Measurements from ENCODE around the gene FAXDC2. TPM values are rescaled to one million over a fixed set of nuclear protein-coding genes. Genes with fewer than 3 reads are reported as not detected.

The FAXDC2 gene, protein sequence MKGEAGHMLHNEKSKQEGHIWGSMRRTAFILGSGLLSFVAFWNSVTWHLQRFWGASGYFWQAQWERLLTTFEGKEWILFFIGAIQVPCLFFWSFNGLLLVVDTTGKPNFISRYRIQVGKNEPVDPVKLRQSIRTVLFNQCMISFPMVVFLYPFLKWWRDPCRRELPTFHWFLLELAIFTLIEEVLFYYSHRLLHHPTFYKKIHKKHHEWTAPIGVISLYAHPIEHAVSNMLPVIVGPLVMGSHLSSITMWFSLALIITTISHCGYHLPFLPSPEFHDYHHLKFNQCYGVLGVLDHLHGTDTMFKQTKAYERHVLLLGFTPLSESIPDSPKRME
- total RNA-seq (11.3 and 20.6 TPM in 2 replicates), polyA plus RNA-seq (5.9 and 11.9 TPM in 2 replicates), polyA minus RNA-seq (ENCODE audit: low replicate concordance) (8.9 and 23.4 TPM in 2 replicates)
- 5.3 and 9.5 TPM in 2 replicates for polyA plus RNA-seq (2012)

DNA sequence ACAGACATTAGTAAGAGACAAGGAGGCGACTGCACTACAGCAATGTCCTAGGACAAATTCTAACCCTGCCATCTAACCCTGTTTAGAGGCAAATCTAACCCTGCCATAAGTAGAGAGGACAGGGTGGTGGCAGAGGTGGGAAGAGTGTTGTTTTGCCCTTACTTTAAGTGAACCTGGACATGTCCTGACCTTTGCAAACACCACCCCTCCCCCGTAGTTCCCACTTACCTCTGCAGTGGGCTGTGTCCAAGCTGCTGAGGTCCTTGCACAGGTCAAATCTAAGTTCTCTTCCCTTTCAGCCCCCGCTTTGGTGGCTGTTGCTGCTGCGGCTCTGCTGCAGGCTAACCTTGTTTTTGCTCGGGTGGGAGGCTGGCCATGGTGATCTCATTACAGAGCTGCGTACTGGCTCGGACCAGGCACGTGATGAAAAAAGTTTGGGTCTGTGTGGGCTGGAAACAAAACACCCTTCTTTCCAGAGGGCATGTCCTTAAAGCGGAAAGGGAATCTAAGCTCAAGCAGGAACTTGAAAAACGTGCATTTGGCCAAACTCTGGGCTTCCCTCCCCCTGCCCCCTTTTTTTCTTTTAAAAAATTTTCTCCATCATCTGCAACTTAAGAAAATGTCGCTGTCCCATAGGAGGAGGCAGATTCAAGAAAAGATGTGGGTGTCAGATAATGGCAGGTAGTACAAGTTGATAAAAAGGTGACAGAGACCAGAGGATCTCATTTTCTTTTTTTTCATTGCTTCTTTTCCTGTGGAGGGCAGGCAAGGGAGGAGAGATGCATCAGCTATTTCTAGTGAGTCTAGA is at the start of gene FAXDC2:
FAXDC2 (minus strand) TSS at position 349 of the 808 bp plus-strand sequence. CDS start 12,425 bp downstream, outside the sequence.
- Histone ChIP-seq H4K20me1 (ENCODE audit: control insufficient read depth, extremely low read depth, insufficient read depth, low read length) (no peaks in the 10 kb centered on the region), H3K27ac (ENCODE audit: insufficient read depth, low read length) (no peak within 1 kb of the TSS), H3K79me2 (ENCODE audit: control insufficient read depth, insufficient read depth, low read length) (no peaks in the 10 kb centered on the region), H3K9ac (ENCODE audit: insufficient read depth, low read length) (peak within 1 kb of the TSS; percentile 25), H3K4me1 (ENCODE audit: control insufficient read depth, extremely low read depth, insufficient read depth, low read length) (peaks cover 4% of the 10 kb centered on the region), H3K4me2 (ENCODE audit: extremely low read depth, insufficient read depth, low read length) (peak within 1 kb of the TSS; percentile 82), H2AFZ (ENCODE audit: low read length) (peak within 1 kb of the TSS; percentile 60), H3K27me3 (ENCODE audit: control insufficient read depth, insufficient read depth, low read length) (no peaks in the 10 kb centered on the region), H3K36me3 (ENCODE audit: control insufficient read depth, insufficient read depth, low read length) (no peaks in the 10 kb centered on the region), H3K9me3 (ENCODE audit: control insufficient read depth, insufficient read depth, low read depth, low read length) (no peaks in the 10 kb centered on the region), H3K4me3 (replicated peaks in 1 of 4; ENCODE audit: control extremely low read depth in 1 of 4, insufficient read depth in 1 of 4, low read depth in 3 of 4, low read length in 4 of 4) (peak within 1 kb of the TSS; percentile 41 to 89 (median 68))
- DNase-seq (ENCODE audit: low read depth in 2 of 2): peak; percentile 86 to 88
- TF ChIP-seq, protein P1, sequence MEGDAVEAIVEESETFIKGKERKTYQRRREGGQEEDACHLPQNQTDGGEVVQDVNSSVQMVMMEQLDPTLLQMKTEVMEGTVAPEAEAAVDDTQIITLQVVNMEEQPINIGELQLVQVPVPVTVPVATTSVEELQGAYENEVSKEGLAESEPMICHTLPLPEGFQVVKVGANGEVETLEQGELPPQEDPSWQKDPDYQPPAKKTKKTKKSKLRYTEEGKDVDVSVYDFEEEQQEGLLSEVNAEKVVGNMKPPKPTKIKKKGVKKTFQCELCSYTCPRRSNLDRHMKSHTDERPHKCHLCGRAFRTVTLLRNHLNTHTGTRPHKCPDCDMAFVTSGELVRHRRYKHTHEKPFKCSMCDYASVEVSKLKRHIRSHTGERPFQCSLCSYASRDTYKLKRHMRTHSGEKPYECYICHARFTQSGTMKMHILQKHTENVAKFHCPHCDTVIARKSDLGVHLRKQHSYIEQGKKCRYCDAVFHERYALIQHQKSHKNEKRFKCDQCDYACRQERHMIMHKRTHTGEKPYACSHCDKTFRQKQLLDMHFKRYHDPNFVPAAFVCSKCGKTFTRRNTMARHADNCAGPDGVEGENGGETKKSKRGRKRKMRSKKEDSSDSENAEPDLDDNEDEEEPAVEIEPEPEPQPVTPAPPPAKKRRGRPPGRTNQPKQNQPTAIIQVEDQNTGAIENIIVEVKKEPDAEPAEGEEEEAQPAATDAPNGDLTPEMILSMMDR (conservative IDR thresholded peaks at IDR 0.05 in 1 of 2, IDR thresholded peaks at IDR 0.05 in 1 of 2; ENCODE audit: low read depth in 1 of 2, low read length in 2 of 2): no peak
- no peak for TF ChIP-seq EZH2 (IDR thresholded peaks at IDR 0.05; ENCODE audit: low read length, missing control alignments)

DNA sequence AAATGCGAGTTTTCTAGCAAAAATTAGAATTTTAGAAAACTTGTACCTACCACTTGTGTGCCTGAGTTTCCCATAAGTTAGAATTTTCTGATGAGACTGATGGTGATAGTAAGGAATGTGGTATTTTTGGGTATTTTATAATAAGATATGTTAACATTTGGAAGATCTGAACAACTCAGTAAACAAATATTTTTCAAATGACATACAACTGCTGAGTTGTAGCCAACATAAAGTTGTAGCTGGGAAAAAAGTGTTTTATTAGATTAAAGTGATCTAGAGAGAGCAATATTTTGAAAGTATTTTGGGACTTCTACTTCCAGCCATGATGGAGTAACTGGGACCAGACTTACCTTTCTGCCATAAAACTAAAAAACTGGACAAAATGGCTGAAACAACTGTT is 49.7 kb upstream of the FAXDC2 start:
- no peaks in the 10 kb centered on the region for H3K9me3 ChIP-seq (ENCODE audit: control insufficient read depth, insufficient read depth, low read depth, low read length)
- H3K4me3 ChIP-seq (replicated peaks in 1 of 4; ENCODE audit: control extremely low read depth in 1 of 4, insufficient read depth in 1 of 4, low read depth in 3 of 4, low read length in 4 of 4): no peak overlapping the region
- no peaks in the 10 kb centered on the region for H3K4me1 ChIP-seq (ENCODE audit: control insufficient read depth, extremely low read depth, insufficient read depth, low read length)
- no peak overlapping the region for H3K4me2 ChIP-seq (ENCODE audit: extremely low read depth, insufficient read depth, low read length)
- no peaks in the 10 kb centered on the region for H3K27me3 ChIP-seq (ENCODE audit: control insufficient read depth, insufficient read depth, low read length)
- peaks cover 9% of the 10 kb centered on the region for H3K36me3 ChIP-seq (ENCODE audit: control insufficient read depth, insufficient read depth, low read length)
- no peak overlapping the region for H3K9ac ChIP-seq (ENCODE audit: insufficient read depth, low read length)
- no peaks in the 10 kb centered on the region for H4K20me1 ChIP-seq (ENCODE audit: control insufficient read depth, extremely low read depth, insufficient read depth, low read length)
- no peak for DNase-seq (ENCODE audit: low read depth in 2 of 2)
- H3K27ac ChIP-seq (ENCODE audit: insufficient read depth, low read length): no peak overlapping the region
- no peak overlapping the region for H2AFZ ChIP-seq (ENCODE audit: low read length)
- no peaks in the 10 kb centered on the region for H3K79me2 ChIP-seq (ENCODE audit: control insufficient read depth, insufficient read depth, low read length)
- TF ChIP-seq, protein P1 (conservative IDR thresholded peaks at IDR 0.05 in 1 of 2, IDR thresholded peaks at IDR 0.05 in 1 of 2; ENCODE audit: low read depth in 1 of 2, low read length in 2 of 2): no peak
- TF ChIP-seq EZH2 (IDR thresholded peaks at IDR 0.05; ENCODE audit: low read length, missing control alignments): no peak

DNA sequence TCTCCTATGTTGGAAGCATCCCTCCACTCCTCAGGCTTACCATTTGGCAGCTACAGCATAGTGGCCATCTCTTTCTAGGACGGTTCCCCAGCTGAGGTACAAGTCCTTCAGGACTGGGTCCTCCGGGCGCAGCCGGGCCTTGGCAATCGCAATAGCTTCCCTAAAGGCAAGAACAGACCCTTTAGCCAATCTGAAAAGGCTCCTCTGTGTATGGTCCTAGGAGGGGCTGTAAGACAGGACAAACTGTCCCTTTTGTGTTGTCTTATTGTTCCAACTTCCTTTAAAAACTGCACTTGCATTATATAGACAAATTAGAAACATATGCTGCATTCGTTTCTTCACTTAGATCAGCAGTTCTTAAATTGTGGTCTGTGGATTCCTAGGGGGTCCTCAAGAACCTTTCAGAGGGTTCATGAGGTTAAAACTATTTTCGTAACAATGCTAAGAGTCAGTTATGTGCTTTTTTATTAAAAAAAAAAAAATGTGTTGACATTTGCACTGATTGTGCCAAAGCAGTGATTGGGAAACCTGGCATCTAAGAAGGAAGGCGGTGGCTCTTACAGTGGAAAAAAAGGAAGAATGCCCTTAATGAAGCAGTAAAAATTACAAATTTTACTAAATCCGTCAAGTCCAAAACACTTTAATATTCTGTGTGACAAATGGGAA is 48.9 kb upstream of the FAXDC2 start:
- no peaks in the 10 kb centered on the region for H4K20me1 ChIP-seq (ENCODE audit: control insufficient read depth, extremely low read depth, insufficient read depth, low read length)
- H3K27me3 ChIP-seq (ENCODE audit: control insufficient read depth, insufficient read depth, low read length): no peaks in the 10 kb centered on the region
- no peak overlapping the region for H3K4me2 ChIP-seq (ENCODE audit: extremely low read depth, insufficient read depth, low read length)
- H3K79me2 ChIP-seq (ENCODE audit: control insufficient read depth, insufficient read depth, low read length): no peaks in the 10 kb centered on the region
- no peak overlapping the region for H3K27ac ChIP-seq (ENCODE audit: insufficient read depth, low read length)
- DNase-seq (ENCODE audit: low read depth in 2 of 2): no peak
- H3K36me3 ChIP-seq (ENCODE audit: control insufficient read depth, insufficient read depth, low read length): peaks cover 7% of the 10 kb centered on the region
- no peak for TF ChIP-seq EZH2 (IDR thresholded peaks at IDR 0.05; ENCODE audit: low read length, missing control alignments)
- TF ChIP-seq, protein P1 (conservative IDR thresholded peaks at IDR 0.05 in 1 of 2, IDR thresholded peaks at IDR 0.05 in 1 of 2; ENCODE audit: low read depth in 1 of 2, low read length in 2 of 2): no peak
- no peaks in the 10 kb centered on the region for H3K9me3 ChIP-seq (ENCODE audit: control insufficient read depth, insufficient read depth, low read depth, low read length)
- no peak overlapping the region for H3K4me3 ChIP-seq (replicated peaks in 1 of 4; ENCODE audit: control extremely low read depth in 1 of 4, insufficient read depth in 1 of 4, low read depth in 3 of 4, low read length in 4 of 4)
- no peak overlapping the region for H3K9ac ChIP-seq (ENCODE audit: insufficient read depth, low read length)
- no peak overlapping the region for H2AFZ ChIP-seq (ENCODE audit: low read length)
- no peaks in the 10 kb centered on the region for H3K4me1 ChIP-seq (ENCODE audit: control insufficient read depth, extremely low read depth, insufficient read depth, low read length)

All from fibroblast of lung (primary cell).